ENCODE results near the gene HBEGF.

Gene HBEGF, protein sequence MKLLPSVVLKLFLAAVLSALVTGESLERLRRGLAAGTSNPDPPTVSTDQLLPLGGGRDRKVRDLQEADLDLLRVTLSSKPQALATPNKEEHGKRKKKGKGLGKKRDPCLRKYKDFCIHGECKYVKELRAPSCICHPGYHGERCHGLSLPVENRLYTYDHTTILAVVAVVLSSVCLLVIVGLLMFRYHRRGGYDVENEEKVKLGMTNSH

DNA sequence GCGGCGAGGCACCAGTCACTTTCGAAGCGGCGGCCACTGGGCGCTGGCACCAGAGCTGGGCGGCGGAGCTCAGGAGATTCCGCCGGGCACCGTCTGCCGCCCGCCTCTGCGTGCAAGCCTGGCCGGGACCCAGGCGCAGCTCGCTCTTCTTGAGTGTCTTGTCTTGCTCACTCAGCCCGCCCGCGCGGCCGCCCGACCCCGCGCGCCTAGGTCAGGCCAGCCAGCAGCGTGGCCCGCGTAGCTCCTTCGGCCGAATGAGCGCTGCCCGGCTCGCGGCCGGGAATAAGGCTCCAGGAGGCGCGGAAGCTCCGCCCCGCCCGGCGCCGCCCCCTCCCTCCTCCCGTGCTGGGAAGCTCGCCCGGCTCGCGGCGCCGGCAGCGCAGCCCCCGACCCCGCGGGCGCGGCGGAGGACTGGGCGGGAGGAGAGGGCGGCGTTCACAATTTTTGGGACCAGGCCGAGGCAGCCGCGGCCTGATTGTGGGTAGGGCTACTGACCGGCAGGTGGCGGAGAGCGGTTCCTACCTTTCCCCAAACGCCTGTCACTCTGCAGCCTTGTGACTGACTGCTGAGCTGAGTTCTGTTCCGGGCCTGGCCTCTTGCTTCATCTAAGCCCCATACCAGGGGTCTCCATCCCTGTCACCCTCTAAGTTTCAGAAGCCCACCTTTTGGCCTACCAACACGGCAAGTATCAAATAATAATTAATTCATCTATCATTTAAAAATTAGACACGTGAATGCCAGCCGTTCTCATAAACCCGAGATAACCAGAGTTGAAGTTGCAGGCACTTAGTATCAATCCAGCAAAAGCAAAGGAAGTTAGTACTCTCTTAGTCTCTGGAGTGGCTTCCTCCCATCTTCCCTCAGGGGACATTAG is at the start of gene HBEGF:
HBEGF (minus strand) TSS at position 256 of the 874 bp plus-strand sequence. CDS start 275 bp downstream, outside the sequence.
- TF ChIP-seq GATA2 (IDR thresholded peaks at IDR 0.05; ENCODE audit: low read depth, low read length): no peak
- TF ChIP-seq GATA3 (IDR thresholded peaks at IDR 0.05; ENCODE audit: low read depth, low read length): no peak

DNA sequence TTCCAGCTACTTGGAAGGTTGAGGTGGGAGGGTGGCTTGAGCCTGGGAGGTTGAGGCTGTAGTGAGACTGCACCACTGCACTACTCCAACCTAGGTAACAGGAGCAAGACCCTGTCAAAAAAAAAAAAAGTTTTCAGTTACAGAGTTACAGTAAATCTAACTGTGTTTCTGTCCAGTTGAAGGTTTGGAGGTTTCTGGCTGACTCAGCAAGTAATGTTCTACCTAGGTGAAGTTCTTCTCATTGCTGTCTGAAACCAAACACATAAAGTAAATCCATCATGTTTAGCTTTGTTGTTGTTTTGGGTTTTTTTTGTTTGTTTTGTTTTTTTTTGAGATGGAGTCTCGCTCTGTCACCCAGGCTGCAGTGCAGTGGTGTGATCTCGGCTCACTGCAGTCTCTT is 47.3 kb upstream of the HBEGF start:
- no peak for TF ChIP-seq GATA3 (IDR thresholded peaks at IDR 0.05; ENCODE audit: low read depth, low read length)
- TF ChIP-seq GATA2 (IDR thresholded peaks at IDR 0.05; ENCODE audit: low read depth, low read length): no peak

DNA sequence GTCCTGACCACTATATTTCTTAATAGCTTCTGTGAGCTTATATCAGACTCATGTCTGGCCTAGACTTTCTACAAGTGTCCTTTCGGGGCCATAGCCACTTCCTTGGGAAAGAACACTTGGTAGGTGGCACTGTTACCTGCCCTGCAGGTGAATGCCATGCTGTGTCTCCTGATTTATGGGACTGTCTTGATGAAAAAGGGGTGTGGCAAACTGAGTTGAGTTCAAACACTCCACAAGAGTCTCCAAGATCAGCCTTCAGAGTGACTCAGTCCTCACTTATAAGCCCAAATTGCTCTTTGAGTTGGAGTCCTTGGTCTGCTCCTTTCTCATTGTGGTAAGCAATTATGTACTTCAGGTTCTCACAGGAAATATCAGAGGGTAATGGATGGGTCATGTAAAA is 45.3 kb upstream of the HBEGF start:
- TF ChIP-seq GATA3 (IDR thresholded peaks at IDR 0.05; ENCODE audit: low read depth, low read length) (no peak), GATA2 (IDR thresholded peaks at IDR 0.05; ENCODE audit: low read depth, low read length) (no peak)

DNA sequence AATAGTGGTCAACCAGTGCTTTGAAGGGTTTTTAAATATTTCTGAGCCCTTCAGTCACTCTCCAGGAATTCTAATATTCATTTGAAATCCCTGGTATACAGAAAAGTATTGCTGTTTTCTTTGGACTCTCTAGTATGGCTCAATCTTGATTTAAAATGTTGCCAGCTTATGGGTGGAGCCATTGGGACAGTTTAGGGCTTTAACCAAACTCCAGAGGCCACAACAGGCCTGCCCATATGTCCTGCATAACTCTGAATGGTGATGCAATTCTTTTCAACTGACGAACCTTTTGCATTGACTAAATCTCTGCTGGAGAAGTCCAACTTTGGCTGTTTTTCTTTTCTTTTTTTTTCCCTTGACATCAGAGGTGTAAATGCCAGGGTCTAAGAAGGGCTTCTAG is 44.9 kb upstream of the HBEGF start:
- TF ChIP-seq GATA3 (IDR thresholded peaks at IDR 0.05; ENCODE audit: low read depth, low read length): no peak
- no peak for TF ChIP-seq GATA2 (IDR thresholded peaks at IDR 0.05; ENCODE audit: low read depth, low read length)

DNA sequence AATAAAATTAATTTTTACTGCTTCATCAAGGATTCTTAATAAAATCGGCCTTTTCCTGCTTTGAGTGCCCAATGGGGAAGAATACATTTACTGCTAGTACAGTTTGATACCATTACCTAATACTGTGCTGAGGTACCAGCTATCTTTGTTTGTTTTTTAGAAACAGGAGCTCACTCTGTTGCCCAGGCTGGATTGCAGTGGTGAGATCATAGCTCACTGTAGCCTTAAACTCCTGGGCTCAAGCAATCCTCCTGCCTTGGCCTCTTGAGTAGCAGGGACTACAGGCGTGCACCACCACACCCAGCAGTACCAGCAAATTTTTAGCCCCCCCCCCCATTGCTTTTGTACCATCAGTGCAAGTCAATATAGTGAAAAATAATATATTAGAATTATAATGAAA is 41.6 kb upstream of the HBEGF start:
- TF ChIP-seq GATA2 (IDR thresholded peaks at IDR 0.05; ENCODE audit: low read depth, low read length) (no peak), GATA3 (IDR thresholded peaks at IDR 0.05; ENCODE audit: low read depth, low read length) (no peak)

DNA sequence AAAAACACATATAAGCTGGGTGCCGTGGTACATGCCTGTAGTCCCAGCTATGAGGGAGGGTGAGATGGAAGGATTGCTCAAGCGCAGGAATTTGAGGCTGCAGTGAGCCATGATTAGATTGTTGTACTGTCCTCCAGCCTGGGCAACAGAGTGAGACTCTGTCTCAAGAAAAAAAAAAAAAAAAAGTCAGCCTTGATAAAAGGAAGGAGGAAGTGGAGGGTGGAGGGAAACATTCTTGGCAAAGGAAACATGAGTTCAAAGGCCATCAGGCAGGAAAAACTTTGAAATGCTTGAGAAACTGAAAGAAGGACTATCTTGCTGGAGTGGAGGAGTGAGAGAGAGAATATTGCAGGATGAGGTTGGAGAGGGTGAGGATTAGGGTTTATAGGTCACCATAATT is 36.9 kb upstream of the HBEGF start:
- TF ChIP-seq GATA3 (IDR thresholded peaks at IDR 0.05; ENCODE audit: low read depth, low read length): no peak
- no peak for TF ChIP-seq GATA2 (IDR thresholded peaks at IDR 0.05; ENCODE audit: low read depth, low read length)

DNA sequence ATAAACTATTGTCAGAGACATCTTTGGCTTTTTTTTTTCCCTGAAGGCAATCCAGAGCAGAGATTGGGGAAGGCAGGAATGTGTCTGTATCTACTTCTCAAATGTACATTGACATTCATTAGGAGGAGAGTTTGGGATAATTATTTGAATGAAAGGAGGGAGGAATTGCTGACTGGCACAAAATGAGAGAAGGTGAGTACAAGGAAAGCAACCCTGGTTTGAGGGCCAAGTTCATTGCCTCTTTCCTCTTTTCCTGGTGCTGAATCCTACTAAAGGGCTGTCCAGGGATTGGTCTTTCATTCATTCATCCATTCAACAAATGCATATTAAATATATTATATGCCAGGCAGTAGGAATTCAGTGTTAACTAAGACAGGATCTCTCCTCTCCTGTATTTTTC is 36.5 kb upstream of the HBEGF start:
- TF ChIP-seq GATA2 (IDR thresholded peaks at IDR 0.05; ENCODE audit: low read depth, low read length) (no peak), GATA3 (IDR thresholded peaks at IDR 0.05; ENCODE audit: low read depth, low read length) (no peak)

DNA sequence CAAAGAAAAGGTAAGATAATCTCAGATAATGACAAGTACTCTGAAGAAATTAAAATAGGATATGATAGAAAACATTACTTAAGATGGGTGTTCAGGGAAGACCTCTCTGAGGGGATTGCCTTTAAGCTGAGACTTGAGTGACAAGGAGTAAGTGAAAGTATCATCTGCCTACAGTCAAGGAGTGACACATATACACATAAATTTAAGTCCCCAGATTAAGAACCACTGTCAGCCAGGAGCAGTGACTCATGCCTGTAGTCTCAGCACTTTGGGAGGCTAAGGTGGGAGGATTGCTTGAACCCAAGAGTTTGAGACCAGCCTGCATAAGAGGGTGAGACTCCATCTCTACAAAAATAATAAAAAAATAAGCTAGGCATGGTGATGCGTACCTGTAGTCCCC is 35.6 kb upstream of the HBEGF start:
- no peak for TF ChIP-seq GATA3 (IDR thresholded peaks at IDR 0.05; ENCODE audit: low read depth, low read length)
- TF ChIP-seq GATA2 (IDR thresholded peaks at IDR 0.05; ENCODE audit: low read depth, low read length): no peak

DNA sequence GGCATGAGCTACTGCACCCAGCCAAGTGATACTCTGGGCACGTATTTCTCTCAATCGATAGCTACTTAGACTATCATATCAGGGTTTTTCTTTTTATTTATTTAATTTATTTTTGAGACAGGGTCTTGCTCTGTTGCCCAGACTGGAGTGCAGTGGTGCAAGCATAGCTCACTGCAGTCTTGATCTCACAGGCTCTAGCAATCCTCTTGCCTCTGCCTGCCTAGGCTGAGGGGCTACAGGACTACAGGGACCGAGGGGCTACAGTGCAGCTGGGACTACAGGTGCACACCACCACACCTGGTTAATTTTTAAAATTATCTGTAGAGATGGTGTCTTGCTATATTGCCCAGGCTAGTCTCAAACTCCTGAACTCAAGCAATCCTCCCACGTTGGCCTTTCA is 34.9 kb upstream of the HBEGF start:
- TF ChIP-seq GATA2 (IDR thresholded peaks at IDR 0.05; ENCODE audit: low read depth, low read length): no peak
- no peak for TF ChIP-seq GATA3 (IDR thresholded peaks at IDR 0.05; ENCODE audit: low read depth, low read length)

DNA sequence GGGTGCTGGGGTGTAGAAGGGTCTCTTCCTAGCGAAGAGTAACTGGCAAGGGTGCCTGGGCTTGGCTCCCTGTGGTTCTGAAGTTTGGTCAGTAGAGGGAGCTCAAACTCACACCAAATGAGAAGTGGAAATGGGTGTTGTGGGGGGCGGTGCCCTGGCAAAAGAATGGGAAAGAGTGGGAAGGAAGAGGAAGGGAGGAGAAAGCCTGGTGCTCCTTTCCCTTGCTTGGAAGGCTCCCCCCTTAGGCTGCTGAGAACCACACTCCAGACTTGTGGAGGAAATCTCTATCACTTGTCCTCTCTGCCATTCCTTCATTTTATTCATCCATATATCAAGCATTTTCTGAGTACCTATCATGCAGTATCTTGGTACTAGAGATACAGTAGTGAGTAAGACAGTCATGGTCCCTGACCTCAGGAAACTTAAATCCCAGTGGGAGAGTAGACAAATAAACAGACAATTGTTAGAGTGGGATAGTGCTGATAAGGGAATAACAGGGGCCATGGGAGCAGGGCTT is 26.6 kb upstream of the HBEGF start:
- TF ChIP-seq GATA3 (IDR thresholded peaks at IDR 0.05; ENCODE audit: low read depth, low read length) (no peak), GATA2 (IDR thresholded peaks at IDR 0.05; ENCODE audit: low read depth, low read length) (no peak)

DNA sequence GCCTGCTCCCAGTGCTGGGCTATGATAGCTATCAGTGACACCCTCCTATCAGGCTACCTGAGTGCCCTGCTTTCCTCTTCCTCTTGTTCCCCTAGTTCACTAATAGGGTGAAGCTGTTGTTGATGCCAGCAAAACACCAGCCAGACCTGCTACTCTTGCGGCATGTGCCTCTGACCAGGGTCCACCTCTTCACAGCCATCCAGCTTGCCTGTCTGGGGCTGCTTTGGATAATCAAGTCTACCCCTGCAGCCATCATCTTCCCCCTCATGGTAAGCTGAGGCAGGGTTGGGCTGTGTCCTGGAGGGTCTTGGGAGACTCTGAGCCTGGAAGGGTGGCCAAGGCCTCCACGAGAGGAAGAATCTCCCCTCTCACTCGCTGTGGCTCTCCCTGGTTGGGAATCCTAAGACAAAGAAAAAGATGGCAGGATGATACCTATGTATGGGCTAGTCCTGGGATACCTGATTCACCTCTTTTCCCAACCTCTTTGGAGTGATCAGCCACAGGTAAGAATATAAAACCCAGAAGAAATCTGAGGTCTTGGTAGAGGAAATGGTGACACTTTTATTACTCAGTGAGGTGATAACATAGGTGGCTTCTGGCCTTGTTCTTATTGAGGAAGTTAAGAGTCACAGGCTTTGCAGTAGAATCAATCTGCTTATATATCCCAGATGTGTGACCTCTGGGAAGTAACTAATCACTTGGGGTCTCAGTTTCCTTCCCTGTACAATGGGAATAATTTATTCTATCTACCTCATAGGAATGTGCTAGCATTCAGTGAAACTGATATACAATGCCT is 25.2 kb upstream of the HBEGF start:
- TF ChIP-seq GATA2 (IDR thresholded peaks at IDR 0.05; ENCODE audit: low read depth, low read length): no peak
- no peak for TF ChIP-seq GATA3 (IDR thresholded peaks at IDR 0.05; ENCODE audit: low read depth, low read length)

DNA sequence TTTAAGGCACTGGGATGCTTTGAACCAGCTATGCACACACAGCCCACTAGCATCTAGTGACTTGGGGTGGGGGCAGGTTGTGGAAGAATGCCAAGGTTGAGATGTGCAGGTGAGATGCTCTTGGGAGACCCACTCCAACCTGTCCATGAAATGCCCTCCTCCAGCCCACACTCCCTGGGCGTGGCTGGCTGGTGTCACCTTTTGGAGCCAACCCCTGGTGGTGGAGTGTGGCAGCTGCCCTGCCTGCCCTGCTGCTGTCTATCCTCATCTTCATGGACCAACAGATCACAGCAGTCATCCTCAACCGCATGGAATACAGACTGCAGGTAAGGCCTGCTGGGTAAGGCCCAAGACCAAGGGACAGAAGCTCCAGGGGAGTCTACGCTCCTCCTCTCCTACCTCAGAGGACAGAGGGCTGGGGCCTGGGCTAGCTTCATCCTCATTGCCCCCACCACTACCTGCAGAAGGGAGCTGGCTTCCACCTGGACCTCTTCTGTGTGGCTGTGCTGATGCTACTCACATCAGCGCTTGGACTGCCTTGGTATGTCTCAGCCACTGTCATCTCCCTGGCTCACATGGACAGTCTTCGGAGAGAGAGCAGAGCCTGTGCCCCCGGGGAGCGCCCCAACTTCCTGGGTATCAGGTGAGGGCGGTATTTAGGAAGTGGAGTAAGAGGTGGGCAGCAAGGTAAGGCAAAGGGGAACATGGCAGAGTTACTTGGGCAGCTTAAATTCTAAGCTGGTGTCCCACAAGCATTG is 21.0 kb upstream of the HBEGF start:
- TF ChIP-seq GATA2 (IDR thresholded peaks at IDR 0.05; ENCODE audit: low read depth, low read length) (no peak), GATA3 (IDR thresholded peaks at IDR 0.05; ENCODE audit: low read depth, low read length) (no peak)

DNA sequence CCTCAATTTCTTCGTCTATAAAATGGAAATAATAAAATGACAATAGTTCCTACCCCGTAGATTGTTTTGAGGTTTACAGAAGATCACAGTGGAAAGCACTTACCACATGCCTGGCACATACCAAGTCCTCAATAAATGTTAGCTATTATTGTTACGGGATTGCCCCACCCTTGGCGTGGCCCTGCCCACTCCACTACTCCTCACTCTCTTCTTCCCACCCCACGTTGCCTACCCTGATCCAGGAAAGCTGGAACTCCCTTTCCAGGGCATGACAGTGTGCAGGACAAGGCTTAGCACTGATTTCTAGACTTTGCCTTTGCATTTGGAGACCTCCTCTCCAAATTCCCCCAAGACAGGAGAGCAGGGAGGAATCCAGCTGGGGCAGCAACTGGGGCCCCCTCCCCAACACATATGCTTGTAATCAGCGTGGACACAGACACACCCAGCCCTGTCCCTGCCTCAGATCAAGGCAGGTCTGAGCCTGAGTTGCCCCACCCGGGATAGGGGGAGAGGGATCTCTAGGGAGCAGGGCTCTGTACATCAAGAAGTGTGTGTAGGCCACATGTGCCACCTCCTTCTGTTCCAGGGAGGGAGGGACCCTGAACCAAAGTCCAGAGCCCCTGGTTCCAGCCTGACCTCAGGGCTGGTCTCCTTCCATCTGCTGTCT is 20.3 kb upstream of the HBEGF start:
- TF ChIP-seq GATA2 (IDR thresholded peaks at IDR 0.05; ENCODE audit: low read depth, low read length) (no peak), GATA3 (IDR thresholded peaks at IDR 0.05; ENCODE audit: low read depth, low read length) (no peak)

Data from SH-SY5Y (cell line).